SJSA1 (cell line): ENCODE data around the gene NTF4. TPM values are rescaled to one million over a fixed set of nuclear protein-coding genes. Genes with fewer than 3 reads are reported as not detected.
"Not testable (repeated sequence)": the region's sequence is repeated elsewhere in the genome, so short reads cannot be mapped to it uniquely, and the experiment has no call there.

Experiments used
- DNase-seq, 2 experiments: peaks; one replicate each; pipeline ENCODE4 v3.0.0-alpha.2; 2015 to 2020; ENCODE audit warnings: low spot score in 2 of 2, low read depth in 1 of 2
- H3K27ac ChIP-seq: fragments of 250-450 bp; sonication (Bioruptor Pico); 2 replicates; pipeline ENCODE4 v1.5.1; 2020; ENCODE audit warnings: mild to moderate bottlenecking, moderate library complexity
- H3K27me3 ChIP-seq: fragments of 250-450 bp; sonication (Bioruptor Pico); replicated peaks from 2 replicates; pipeline ENCODE4 v1.5.1; 2020; ENCODE audit warnings: mild to moderate bottlenecking, moderate library complexity
- H3K36me3 ChIP-seq: fragments of 250-450 bp; sonication (Bioruptor Pico); 2 replicates; pipeline ENCODE4 v1.5.1; 2020; ENCODE audit warnings: mild to moderate bottlenecking
- H3K4me1 ChIP-seq: fragments of 250-450 bp; sonication (Bioruptor Pico); replicated peaks from 2 replicates; pipeline ENCODE4 v1.6.1; 2021; ENCODE audit warnings: mild to moderate bottlenecking
- H3K4me3 ChIP-seq: fragments of 250-450 bp; sonication (Bioruptor Pico); 2 replicates; pipeline ENCODE4 v1.5.1; 2020; ENCODE audit warnings: mild to moderate bottlenecking
- H3K9me3 ChIP-seq: fragments of 250-450 bp; sonication (Bioruptor Pico); replicated peaks from 2 replicates; pipeline ENCODE4 v1.5.1; 2020; ENCODE audit warnings: mild to moderate bottlenecking
- total RNA-seq: library from RNA; depleted of rRNA; stranded (reverse); fragments of >200 nt; shearing (Covaris generic); gene quantifications from 2 replicates; pipeline ENCODE4 v1.2.3, GENCODE V29; 2014

Gene NTF4
- total RNA-seq, 1 experiment from 2014 or later, result not detected

DNA sequence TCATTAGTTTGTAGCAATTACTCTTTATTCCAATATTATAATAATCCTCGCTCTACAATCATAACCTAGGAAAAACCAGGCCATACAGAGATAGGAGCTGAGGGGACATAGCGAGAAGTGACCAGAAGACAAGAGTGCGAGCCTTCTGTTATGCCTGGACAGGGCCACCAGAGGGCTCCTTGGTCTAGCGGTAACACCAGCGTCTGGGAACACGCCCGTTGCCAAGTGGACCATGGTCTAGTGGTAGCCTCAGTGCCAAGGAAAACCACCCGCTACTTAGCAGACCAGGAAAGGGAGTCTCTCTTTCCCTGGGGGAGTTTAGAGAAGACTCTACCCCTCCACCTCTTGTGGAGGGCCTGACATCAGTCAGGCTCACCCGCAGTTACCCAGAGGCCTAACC lies 10.3 kb upstream of the NTF4 start:
- DNase-seq, result peak; percentile 50 to 72
- H3K4me3 ChIP-seq, H3K36me3 ChIP-seq, H3K27ac ChIP-seq, H3K4me1 ChIP-seq, H3K9me3 ChIP-seq: not testable (repeated sequence)
- peaks cover 22% of the 10 kb centered on the region for H3K27me3 ChIP-seq

DNA sequence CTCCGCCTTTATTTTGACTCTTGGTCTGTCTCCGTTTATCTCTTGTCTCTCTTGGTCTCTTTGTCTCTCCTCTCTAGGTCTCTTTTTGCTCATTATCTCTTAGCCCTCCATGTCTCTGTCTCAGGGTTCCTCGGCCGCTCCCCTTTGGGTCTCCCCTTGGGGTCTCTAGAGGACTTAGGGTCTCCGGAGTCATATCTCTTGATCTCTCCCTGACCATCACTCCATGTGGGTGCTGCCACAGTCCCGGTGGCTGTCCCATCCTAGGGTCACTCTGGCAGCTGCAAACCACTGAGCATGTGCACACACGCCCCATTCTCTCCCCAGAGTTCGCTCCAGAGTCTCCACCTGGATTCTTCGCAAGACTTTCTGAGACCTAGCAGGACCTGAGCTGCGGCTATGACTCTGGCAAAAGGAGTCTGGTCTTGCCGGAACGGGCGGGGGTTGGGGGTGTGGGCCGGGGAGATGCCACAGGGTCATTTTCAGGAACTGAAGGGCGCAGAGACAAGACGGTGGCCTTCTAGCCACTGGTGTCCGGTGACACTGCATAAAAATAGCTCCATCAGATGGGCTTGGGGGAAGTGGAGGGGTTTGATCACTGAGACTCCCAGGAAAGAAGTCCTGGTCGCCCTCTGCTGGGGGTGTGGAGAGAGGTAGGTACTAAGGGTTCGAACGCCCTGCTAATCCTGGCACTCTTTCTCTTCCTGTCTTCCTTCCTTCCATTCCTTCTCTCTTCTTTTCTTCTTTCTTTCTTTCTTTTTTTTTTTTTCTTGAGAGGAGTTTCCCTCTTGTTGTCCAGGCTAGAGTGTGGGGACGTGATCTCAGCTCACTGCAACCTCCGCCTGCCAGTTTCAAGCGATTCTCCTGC lies 9.1 kb upstream of the NTF4 start:
- Histone ChIP-seq H3K36me3 (no peaks in the 10 kb centered on the region), H3K4me1 (peaks cover 5% of the 10 kb centered on the region), H3K27me3 (peaks cover 22% of the 10 kb centered on the region), H3K27ac (no peak overlapping the region), H3K4me3 (no peak overlapping the region), H3K9me3 (peaks cover 12% of the 10 kb centered on the region)
- peak in 1 of 2 experiments; percentile 22 for DNase-seq

DNA sequence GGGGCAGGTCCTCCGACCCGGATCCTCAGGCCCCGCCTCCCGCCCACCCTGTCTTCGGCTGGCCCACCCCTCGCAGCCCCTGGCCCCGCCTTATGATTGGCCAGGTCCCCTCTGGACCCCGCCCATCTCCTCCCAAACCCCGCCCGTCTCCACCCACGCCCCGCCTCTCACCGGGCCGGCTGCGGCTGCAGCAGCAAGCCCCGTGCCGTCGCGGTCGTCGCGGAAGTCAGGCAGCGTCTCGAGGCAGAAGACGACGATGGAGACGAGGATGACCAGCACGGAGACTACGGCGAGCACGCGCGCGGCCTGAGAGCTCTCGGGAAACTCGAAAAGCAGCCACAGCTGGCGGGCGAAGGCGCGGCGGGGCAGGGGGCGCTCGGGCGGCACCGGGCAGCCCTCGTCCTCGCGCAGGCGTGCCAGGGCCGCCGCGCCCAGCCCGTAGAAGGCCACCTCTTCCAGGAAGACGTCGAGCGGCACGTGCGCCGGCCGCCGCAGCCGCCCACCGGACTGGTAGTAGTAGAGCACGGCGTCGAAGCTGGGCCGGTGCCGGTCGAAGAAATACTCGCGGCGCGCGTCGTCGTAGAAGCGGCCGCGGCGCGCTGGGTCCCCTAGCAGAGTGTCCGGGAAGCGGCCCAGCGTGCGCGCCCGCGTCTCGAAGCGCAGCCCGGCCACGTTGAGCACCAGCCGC lies 7.4 kb upstream of the NTF4 start:
- peaks cover 25% of the 10 kb centered on the region for H3K27me3 ChIP-seq
- DNase-seq, result no peak
- H3K4me1 ChIP-seq, result peaks cover 5% of the 10 kb centered on the region
- H3K4me3 ChIP-seq, result no peak overlapping the region
- H3K36me3 ChIP-seq, result no peaks in the 10 kb centered on the region
- H3K27ac ChIP-seq, result no peak overlapping the region
- H3K9me3 ChIP-seq, result peaks cover 13% of the 10 kb centered on the region

DNA sequence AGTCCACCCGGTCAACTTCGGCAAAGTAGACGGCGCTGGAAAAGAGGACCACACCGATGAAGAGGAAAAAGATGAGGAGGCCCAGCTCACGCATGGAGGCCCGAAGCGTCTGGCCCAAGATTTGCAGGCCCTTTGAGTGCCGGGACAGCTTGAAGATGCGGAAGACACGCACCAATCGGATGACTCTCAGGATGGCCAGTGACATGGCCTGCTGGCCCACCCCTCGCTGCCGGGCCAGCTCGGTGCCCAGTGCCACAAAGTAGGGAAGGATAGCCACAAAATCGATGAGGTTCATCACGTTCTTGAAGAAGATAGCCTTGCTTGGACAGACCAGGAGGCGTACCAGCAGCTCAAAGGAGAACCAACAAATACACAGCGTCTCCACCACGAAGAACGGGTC lies 5.8 kb upstream of the NTF4 start:
- no peaks in the 10 kb centered on the region for H3K36me3 ChIP-seq
- H3K4me3 ChIP-seq, result no peak overlapping the region
- peaks cover 13% of the 10 kb centered on the region for H3K9me3 ChIP-seq
- H3K27ac ChIP-seq, result no peak overlapping the region
- H3K27me3 ChIP-seq, result peaks cover 30% of the 10 kb centered on the region
- H3K4me1 ChIP-seq, result peaks cover 5% of the 10 kb centered on the region
- DNase-seq, result no peak

DNA sequence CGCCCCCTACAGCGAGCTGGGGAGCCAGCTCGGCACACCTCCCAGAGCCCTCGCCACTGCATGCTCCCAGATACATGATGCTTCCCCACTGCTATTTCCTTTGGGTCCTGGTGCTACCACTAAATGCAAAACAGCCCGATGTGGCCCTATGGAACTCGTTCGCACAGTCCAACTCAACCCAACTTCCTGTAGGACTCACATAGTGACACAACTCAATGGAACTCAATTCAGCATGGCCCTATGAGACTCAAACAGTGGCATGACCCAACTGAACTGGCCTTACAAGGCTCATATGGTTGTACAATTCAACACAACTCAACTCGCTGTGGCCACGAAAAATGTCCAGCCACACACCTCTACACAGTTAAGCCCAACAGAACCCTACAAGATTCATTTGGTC lies 4.4 kb upstream of the NTF4 start:
- H3K36me3 ChIP-seq, result no peaks in the 10 kb centered on the region
- H3K4me1 ChIP-seq, result peaks cover 5% of the 10 kb centered on the region
- no peak overlapping the region for H3K27ac ChIP-seq
- no peak overlapping the region for H3K4me3 ChIP-seq
- no peak for DNase-seq
- H3K27me3 ChIP-seq, result peaks cover 32% of the 10 kb centered on the region
- peaks cover 13% of the 10 kb centered on the region for H3K9me3 ChIP-seq

DNA sequence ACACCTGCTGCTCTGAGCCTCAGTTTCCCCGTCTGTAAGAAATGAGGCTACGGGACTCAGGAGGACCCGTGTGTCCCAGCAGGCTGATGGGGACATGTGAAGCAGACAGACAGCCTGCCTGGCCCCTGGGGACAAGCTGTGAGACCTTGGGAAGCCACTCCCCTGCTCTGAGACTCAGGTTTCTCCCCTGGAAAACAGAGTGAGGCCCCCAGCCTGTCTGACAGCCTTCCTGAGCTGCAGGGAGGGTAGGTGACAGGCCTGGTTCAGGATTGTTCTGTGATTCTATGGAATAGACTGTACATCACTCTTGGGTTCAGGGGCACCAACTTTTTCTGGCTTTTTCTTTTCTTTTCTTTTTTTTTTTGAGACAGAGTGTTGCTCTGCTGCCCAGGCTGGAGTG lies 2.9 kb upstream of the NTF4 start:
- Histone ChIP-seq H3K4me1 (peaks cover 5% of the 10 kb centered on the region), H3K4me3 (no peak overlapping the region), H3K36me3 (no peaks in the 10 kb centered on the region), H3K9me3 (peaks cover 13% of the 10 kb centered on the region), H3K27me3 (peaks cover 21% of the 10 kb centered on the region), H3K27ac (no peak overlapping the region)
- DNase-seq, result no peak

DNA sequence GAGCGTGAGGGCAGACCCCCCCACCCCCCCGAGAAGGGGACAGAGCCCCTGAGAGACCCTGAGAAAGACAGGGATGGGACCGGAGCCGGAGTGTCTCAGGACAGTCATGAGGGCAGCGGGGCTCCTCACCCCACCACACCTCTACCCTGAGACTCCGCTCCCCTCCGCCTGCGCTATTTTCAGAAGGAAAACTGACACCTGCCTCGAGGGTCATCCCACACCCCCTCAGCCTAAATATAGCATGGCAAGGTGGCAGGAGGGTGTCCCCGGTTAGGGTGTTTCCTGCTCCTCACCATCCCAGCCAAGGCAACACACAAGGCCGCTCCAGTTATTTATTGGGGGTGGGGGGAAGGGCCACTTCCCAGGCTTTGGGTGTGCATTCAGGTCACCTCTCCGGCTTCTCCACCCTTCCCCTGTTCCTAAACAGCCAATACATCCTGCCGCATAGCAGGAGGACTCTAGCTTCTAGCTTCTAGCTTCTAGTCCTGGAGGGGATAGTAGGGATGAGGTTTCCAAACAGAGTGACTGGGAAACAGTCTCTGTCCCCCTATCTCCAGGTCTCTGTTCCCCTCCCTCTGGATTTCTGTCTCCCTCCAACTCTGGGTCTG lies 1.4 kb upstream of the NTF4 start:
- DNase-seq, result no peak
- H3K4me3 ChIP-seq, result no peak overlapping the region
- H3K9me3 ChIP-seq, result peaks cover 8% of the 10 kb centered on the region; the same call in 1 of the 2 replicates
- no peaks in the 10 kb centered on the region for H3K4me1 ChIP-seq
- H3K27me3 ChIP-seq, result peaks cover 16% of the 10 kb centered on the region
- H3K36me3 ChIP-seq, result no peaks in the 10 kb centered on the region
- H3K27ac ChIP-seq, result no peak overlapping the region

DNA sequence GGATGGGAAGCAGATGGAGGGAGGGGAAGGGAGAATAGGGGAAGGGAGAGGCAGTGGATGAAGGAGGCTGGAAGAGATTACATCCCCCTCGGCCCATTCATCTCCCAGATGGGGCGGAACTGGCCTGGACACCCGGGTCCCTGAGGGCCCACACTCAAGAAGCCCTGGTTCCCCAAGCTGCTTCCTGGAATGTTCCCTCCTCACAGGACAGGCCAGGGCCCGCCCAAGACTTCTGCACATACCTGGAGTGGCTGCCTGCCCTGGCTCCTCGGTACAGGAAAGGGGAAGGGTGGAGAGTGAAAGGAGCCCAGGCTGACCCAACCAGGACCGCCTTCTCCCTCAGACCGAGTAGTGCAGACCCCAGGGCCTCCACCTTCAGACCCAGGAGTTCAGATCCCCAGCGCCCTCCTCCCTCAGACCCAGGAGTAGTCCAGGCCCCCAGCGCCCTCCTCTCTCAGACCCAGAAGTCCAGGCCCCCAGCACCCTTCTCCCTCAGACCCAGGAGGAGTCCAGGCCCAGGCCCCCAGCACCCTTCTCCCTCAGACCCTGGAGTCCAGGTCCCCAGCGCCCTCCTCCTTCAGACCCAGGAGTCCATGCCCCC lies 489 bp downstream of the NTF4 start:
- Histone ChIP-seq H3K4me3 (no peak overlapping the region), H3K36me3 (no peaks in the 10 kb centered on the region), H3K4me1 (no peaks in the 10 kb centered on the region), H3K27ac (no peak overlapping the region), H3K9me3 (peaks cover 4% of the 10 kb centered on the region; the same call in 1 of the 2 replicates), H3K27me3 (peaks cover 16% of the 10 kb centered on the region)
- no peak for DNase-seq

DNA sequence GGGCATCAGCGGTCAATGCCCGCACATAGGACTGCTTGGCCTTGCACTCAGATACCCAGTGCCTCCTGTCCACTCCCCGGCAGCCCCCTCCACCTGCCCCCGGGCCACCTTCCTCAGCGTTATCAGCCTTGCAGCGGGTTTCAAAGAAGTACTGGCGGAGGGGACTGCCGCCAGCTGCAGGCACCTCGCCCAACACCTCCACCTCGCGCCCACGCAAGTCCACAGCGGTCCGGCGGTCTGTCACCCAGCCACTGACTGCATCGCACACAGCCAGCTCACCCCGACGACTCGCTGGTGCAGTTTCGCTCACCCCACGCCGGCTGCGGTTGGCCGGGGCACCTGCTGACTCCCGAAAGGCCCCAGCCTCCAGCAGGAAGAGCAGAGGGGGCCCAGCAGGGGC lies 3.2 kb downstream of the NTF4 start:
- no peak for DNase-seq
- no peak overlapping the region for H3K4me3 ChIP-seq

DNA sequence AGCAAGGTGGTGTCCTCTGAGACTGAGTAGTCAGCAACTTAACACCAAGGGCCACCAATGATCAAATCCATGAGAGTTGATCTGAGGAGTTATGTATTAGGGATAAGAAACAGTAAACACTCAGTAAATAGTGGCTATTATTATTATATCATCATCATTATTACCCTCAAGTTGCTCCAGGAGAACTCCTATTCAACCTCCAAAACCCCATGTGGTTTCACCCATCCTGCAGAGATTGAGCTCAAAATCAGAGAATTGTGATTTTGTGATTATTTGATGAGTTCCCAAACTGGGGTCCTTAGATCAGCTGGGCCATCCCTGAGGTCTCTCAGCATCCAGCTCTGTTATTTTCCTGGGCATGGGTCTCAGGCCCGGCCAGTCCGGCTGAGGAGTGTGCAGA lies 3.6 kb downstream of the NTF4 start:
- Histone ChIP-seq H3K4me3 (no peak overlapping the region), H3K27me3 (peaks cover 9% of the 10 kb centered on the region), H3K4me1 (peaks cover 19% of the 10 kb centered on the region), H3K36me3 (no peaks in the 10 kb centered on the region), H3K27ac (no peak overlapping the region), H3K9me3 (no peaks in the 10 kb centered on the region)
- no peak for DNase-seq

More for the DNA sequence above, 3.2 kb downstream of the NTF4 start:
- H3K4me1 ChIP-seq, result peaks cover 15% of the 10 kb centered on the region
- no peaks in the 10 kb centered on the region for H3K9me3 ChIP-seq
- H3K27ac ChIP-seq, result no peak overlapping the region
- peaks cover 11% of the 10 kb centered on the region for H3K27me3 ChIP-seq
- H3K36me3 ChIP-seq, result no peaks in the 10 kb centered on the region

DNA sequence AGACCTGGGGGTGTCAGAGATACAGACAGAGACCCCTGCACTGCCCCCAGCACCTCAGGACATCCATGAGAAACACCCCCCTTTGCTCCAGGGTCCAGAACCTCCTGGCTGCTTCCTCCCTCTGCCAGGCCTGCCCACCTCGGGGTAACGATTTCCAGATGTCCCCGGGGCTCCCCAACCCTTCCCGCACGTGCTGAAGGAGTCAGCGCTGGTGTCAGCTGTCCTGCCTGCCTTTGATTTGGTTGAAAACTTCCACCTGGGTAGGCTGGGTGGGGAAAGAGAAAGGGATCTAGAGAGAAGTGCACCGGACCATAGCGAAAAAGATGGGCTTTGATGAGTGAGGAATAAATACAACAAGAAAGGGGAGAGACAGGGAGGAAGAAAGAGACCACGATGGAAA lies 5.6 kb downstream of the NTF4 start:
- H3K9me3 ChIP-seq, result no peaks in the 10 kb centered on the region
- H3K27me3 ChIP-seq, result peaks cover 1% of the 10 kb centered on the region
- no peak for DNase-seq
- H3K4me1 ChIP-seq, result peaks cover 23% of the 10 kb centered on the region
- H3K36me3 ChIP-seq, result no peaks in the 10 kb centered on the region
- no peak overlapping the region for H3K4me3 ChIP-seq
- H3K27ac ChIP-seq, result no peak overlapping the region

DNA sequence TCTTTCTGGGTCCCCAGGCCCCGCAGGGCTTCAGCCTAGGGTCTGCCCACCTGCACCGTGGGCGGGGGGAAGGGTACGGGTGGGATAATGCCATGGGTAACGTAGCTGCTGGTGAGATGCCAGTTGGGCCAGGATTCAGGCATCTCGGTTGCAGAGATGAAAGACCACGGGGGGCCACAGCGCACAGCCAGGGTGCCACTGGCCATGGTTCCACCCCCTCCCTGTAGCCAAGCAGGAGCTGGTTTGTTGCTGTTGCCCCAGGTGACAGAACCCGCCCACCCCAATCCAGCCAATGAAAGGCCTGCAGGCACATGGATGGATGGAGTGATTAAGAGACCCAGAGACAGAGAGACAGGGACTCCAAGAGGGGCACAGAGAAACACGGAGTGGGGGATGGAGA lies 6.1 kb downstream of the NTF4 start:
- no peaks in the 10 kb centered on the region for H3K36me3 ChIP-seq
- H3K4me1 ChIP-seq, result peaks cover 23% of the 10 kb centered on the region
- no peaks in the 10 kb centered on the region for H3K9me3 ChIP-seq
- no peaks in the 10 kb centered on the region for H3K27me3 ChIP-seq
- no peak for DNase-seq
- no peak overlapping the region for H3K27ac ChIP-seq
- H3K4me3 ChIP-seq, result no peak overlapping the region

DNA sequence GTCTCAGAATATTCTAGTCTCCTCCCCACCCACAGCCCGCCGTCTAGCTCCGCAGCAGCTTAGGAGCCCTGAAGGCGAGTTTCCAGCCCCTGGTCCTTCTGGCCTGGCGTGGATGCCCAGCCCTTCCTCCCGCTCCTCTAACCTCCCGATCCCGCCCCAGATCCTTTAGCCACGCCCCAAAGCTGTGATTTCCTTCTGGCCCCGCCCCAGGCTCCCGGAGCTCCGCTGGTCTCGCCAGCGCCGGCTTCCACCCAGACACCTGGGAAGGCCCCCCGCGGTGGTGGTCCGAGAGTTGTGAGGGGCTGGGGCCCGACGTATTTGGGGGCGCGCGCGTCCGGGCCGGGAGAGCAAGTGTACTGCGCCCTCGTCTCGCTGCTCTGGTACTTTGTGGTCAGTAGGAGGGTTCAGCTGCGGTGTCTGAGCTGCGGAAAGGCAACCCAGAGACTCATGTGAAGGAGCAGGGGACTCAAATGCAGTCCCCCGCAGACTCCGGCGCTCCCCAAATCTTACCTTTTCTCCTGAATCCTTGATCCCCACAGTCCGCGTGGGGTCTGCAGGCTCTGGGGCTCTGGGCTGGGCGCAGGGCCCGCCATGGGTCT lies 6.9 kb downstream of the NTF4 start, which contains the start of gene CGB7:
Gene CGB7, minus strand, starts transcription at position 114 of the 599 bp plus-strand sequence. CDS start 2,374 bp downstream, outside the sequence.
- peaks cover 23% of the 10 kb centered on the region for H3K4me1 ChIP-seq
- no peaks in the 10 kb centered on the region for H3K27me3 ChIP-seq
- no peak within 1 kb of the TSS for H3K27ac ChIP-seq
- no peaks in the 10 kb centered on the region for H3K9me3 ChIP-seq
- peak within 1 kb of the TSS; percentile 50 for H3K4me3 ChIP-seq
- no peaks in the 10 kb centered on the region for H3K36me3 ChIP-seq
- peak; percentile 47 to 75 for DNase-seq
